Stimulated activated CD8-positive, alpha-beta memory T cell treated with anti-CD3 and anti-CD28 coated beads, Interleukin-15, amount 100 ng/mL, for 48 hours (primary cell): Measurements from ENCODE around the gene TMEM17.

Experiments used
- DNase-seq, 2 donors: peaks; one replicate each; pipeline ENCODE4 v3.0.0-alpha.2; 2020; ENCODE audit warnings: low read depth in 2 of 2

TMEM17 gene

GRCh38 chr2:62455957-62456692 is 49.9 kb downstream of the TMEM17 start:
- no peak for DNase-seq

- DNase-seq, result no peak
These were observed 52.0 kb downstream of the TMEM17 start for GRCh38 chr2:62453955-62454354.

DNA sequence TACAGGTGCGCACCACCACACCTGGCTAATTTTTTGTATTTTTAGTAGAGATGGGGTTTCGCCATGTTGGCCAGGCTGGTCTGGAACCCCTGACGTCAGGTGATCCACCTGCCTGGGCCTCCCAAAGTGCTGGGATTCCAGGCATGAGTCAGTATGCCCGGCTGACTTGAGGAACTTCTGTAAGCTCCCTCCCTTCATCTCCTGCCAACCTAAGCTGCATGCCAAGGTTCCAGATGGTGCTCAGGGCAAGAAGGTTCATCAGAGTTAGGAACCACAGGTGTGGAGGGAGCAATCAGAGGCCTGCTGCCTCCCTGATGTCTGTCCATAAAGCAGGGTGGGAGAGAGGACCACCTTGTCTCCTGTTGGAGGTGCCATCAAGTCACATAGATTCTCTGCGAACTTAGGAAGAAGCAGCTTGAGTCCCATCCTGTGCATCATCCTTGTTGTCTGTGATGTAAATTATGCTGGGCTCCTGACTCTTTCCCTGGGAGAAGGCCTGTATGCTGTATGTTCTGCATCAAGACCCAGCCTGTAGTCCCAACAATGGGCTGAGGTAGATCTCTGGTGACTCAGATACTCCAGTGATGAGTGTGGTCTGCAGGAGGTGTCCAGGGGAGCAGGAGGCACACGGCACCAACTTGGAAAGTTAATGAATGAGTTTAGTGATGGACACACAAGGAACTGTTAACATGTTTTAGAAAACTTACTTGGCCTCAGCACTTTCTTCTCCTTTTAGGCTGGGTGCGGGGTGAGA is 53.1 kb downstream of the TMEM17 start:
- no peak for DNase-seq

- DNase-seq, result no peak
These were observed 55.2 kb downstream of the TMEM17 start for GRCh38 chr2:62450716-62451191.
